NCI-H1092 (cell line): ENCODE data around the gene LUC7L2.
"Not testable (repeated sequence)": the region's sequence is repeated elsewhere in the genome, so short reads cannot be mapped to it uniquely, and the experiment has no call there.

Experiments
- DNase-seq: peaks from one replicate; lab custom pipeline; 2025; lab: John Stamatoyannopoulos, UW

Gene LUC7L2

GRCh38 chr7:139446051-139446890 lies 86.6 kb downstream of the LUC7L2 start:
- DNase-seq, result no peak

GRCh38 chr7:139450851-139451250 lies 91.2 kb downstream of the LUC7L2 start:
- no peak for DNase-seq

GRCh38 chr7:139451638-139452037 lies 91.9 kb downstream of the LUC7L2 start:
- no peak for DNase-seq

DNA sequence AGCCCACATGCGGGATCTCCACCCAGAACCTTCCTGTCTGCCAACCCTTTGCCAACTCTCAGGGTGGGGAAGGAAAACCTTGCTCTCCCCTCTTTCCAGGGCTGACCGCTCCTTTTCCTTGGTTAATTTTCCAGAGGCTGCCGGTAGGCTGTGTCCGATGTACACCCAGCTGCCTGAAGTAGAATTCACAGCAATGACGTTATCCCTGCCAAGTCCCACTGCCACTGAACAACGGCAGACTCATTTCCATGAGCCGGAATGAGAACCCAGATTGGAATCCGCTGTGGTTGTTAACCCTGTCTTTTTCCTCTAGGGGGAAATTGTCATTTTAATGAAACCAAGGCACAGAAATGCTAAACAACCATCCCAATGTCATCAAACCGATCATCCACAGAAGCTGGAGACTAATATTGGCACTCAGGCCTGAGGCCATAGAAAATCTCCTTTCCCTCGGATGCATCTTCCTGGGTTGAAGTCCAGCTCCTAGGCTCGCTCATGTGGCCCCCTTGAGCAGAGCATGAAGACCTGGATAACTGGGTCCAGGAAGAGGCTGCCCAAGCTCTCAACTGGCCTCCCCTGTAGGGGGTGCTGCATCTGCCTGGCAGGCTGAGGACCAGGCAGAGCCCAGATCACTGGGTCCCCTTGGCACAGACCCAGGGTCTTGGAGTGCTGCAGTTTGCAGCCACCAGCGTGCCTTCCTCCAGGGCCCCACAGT lies 93.4 kb downstream of the LUC7L2 start:
- no peak for DNase-seq

DNA sequence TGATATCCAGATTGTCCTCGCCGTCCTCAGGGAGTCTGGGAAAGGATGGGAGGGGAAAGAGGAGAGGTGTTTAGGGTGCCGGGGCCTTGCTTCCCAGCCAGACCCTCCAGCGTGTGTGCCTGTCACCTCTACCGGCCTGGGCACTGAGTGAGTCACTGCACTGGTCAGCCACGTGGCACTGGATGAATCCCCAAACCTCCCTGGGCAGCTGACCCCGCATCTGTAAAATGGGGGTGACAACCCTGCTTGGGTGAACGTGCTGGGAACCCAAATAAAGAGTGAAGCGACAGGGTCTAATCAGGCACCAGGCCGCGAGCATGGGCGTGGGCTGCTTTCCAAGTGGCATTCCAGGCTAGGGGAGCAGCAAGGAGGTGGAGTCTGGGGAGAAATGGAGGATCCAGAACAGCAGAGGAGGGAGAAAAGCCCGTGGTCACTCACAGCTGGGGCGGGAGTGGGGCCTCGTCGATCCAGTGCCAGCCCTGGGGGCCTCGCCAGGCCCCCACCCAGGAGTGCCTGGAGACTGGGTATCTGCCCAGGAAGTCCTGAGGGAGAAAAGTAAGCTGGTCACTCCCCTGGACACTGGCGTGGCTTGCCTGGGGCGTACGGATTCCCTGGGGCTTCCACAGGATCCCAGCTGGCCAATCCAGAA lies 94.1 kb downstream of the LUC7L2 start:
- no peak for DNase-seq

DNA sequence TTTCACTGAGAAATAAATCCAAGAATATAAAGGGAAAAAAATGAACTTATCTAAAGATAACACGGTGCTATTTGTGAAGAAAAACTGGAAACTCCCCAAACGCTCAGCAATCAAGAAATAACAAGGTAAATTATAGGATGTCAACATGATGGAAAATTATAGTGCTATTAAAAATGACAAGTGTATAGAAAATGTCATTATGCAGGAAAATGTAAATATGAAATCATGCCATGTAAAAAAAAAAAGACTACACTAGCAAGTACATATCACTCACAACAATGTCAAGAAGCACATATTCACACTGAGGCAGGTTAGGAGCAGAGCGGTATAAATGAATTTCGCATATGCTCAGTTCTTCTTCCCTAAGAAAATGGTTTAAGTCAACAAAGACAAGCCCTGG lies 96.1 kb downstream of the LUC7L2 start:
- no peak for DNase-seq

DNA sequence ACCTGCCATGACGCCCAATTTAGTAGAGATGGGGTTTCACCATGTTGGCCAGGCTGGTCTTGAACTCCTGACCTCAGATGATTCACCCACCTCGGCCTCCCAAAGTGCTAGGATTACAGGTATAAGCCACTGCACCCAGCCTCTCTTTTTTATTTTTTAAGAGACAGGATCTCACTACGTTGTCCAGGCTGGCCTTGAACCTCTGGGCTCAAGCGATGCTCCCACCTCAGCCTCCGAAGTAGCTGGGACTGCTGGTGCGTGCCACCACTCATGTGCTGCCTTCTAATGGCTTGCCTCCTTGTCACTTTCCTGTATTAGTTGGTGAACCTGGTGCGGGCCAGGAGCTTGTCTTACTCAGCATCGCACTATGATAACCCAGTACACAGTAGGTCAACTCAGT lies 96.8 kb downstream of the LUC7L2 start:
- no peak for DNase-seq

DNA sequence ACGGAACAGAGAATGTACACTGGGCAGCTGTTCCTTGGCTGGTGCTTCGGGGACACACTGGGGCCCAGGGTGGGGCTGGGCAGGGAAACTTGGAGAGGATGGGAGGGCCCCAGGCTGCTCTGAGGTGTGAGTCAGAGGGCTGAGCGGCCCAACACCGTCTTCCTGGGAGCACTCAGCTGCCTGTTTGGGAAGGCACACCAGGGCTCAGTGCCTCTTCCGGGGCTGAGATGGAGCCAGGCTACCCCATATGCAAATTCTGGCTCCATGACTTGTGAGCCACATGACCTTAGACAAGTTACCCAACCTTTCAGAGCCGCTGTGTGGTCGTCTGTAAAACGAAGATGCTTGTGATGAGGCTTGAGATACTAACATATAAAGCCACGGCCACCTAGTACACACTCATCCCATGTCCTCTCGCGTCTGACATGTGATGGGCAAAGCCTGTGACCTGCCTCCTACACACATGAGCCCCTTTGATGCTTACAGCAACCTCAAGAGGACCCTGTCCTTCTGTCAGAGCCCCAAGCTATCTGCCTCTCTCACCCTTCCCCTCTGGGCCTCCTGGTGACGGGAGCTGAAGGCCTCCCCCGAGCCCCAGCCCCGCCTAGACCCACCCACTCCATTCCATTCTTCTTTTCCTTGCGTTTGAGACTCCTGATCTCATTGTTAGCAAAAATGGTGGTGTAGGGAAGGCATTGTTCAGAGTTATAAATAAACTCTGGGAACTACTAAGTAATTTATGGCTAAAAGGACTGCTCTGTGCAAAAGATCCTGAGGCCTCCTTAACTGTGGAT lies 97.7 kb downstream of the LUC7L2 start:
- DNase-seq, result no peak

DNA sequence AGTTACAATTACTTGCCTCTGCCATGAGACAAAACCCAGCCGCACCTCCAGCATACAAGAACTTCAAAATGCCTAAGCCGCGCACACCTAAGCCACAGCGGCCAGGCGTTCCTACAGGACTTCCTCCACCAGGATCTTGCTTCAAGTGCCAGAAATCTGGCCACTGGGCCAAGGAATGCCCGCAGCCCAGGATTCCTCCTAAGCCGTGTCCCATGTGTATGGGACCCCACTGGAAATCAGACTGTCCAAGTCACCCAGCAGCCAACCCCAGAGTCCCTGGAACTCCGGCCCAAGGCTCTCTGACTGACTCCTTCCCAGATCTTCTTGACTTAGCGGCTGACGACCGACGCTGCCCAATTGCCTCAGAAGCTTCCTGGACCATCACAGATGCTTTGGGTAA lies 103.7 kb downstream of the LUC7L2 start:
- not testable (repeated sequence) for DNase-seq

GRCh38 chr7:139464511-139464910 lies 104.8 kb downstream of the LUC7L2 start:
- not testable (repeated sequence) for DNase-seq

- DNase-seq, result not testable (repeated sequence)
These were observed 105.4 kb downstream of the LUC7L2 start for GRCh38 chr7:139465072-139465471.

DNA sequence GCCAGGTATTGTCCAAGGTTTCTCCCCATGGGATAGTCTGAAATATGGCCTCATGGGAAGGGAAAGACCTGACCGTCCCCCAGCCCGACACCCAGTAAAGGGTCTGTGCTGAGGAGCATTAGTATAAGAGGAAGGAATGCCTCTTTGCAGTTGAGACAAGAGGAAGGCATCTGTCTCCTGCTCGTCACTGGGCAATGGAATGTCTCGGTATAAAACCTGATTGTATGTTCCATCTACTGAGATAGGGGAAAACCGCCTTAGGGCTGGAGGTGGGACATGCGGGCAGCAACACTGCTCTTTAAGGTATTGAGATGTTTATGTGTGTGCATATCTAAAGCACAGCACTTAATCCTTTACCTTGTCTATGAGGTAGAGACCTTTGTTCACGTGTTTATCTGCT lies 108.0 kb downstream of the LUC7L2 start:
- not testable (repeated sequence) for DNase-seq

DNA sequence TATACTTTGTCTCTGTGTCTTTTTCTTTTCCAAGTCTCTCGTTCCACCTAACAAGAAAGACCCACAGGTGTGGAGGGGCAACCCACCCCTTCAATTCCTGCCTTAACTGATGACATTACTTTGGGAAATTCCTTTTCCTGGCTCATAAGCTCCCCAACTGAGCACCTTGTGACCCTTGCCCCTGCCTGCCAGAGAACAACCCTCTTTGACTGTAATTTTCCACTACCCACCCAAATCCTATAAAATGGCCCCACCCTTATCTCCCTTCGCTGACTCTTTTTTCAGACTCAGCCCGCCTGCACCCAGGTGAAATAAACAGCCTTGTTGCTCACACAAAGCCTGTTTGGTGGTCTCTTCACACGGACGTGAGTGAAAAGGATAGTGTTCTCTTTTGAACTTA lies 108.6 kb downstream of the LUC7L2 start:
- not testable (repeated sequence) for DNase-seq

- DNase-seq, result no peak
These were observed 112.2 kb downstream of the LUC7L2 start for GRCh38 chr7:139471740-139472353.
